HCT116 (cell line): ENCODE measurements around the gene RAB25. TPM values are rescaled to one million over a fixed set of nuclear protein-coding genes. Genes with fewer than 3 reads are reported as not detected.
"Not testable (repeated sequence)": the region's sequence is repeated elsewhere in the genome, so short reads cannot be mapped to it uniquely, and the experiment has no call there.

Experiments used
- ATAC-seq: fragments of 200-7000 bp; cut with Tn5 transposase; 2 replicates; pipeline ENCODE4 v1.9.1; 2020; ENCODE audit warnings: mild to moderate bottlenecking, moderate library complexity
- BruUV-seq: library from RNA; stranded (reverse); fragments of 400-500 nt; replicated peaks from 2 replicates; lab custom pipeline; 2021; lab: Mats Ljungman, UMichigan
- CTCF ChIA-PET: fragments of 300-600 bp; sonication (Branson Sonifier 250); formaldehyde crosslinking; loops from one replicate; lab custom pipeline; 2021; ENCODE audit warnings: antibody characterized with exemption; lab: Charles Lee
- POLR2A ChIA-PET: fragments of 300-600, 350-600 bp; sonication (Branson Sonifier 250); formaldehyde crosslinking; loops from one replicate; lab custom pipeline; 2021; ENCODE audit warnings: antibody characterized with exemption; lab: Charles Lee
- RAD21 ChIA-PET, 2 experiments: fragments of 300-600 bp; sonication (Branson Sonifier 250); formaldehyde crosslinking; loops; one replicate each; lab custom pipeline; 2023; ENCODE audit warnings: low total read pairs in 2 of 2; ENCODE audit not compliant: uncharacterized antibody in 2 of 2, unreplicated experiment in 2 of 2, low non-redundant PET in 1 of 2; lab: Charles Lee
- DNase-seq: peaks from one replicate; pipeline ENCODE4 v3.0.0-alpha.2; 2010; ENCODE audit warnings: low read depth, low spot score
- H2AFZ ChIP-seq: fragments of 200-600 bp; shearing (Covaris generic), sonication (generic); 2 replicates; pipeline ENCODE4 v1.6.1; 2017; ENCODE audit warnings: low read depth, mixed run types, mixed read lengths, antibody characterized with exemption, low read length; ENCODE audit not compliant: poor library complexity, severe bottlenecking
- H3K27ac ChIP-seq: 2 replicates; pipeline ENCODE4 v1.5.1; 2012; ENCODE audit warnings: low read depth, low read length
- H3K27me3 ChIP-seq: fragments of 200-600 bp; sonication (generic); 2 replicates; pipeline ENCODE4 v1.6.1; 2016; ENCODE audit warnings: mixed run types, low read length, mixed read lengths; ENCODE audit not compliant: insufficient read depth
- H3K36me3 ChIP-seq, 2 experiments: fragments of 200-500 bp in 1 of 2; fragments of 200-600 bp in 1 of 2; sonication (Bioruptor generic) in 1 of 2; sonication (generic) in 1 of 2; 2 replicates each; pipeline versions ENCODE4 v1.5.1 to v1.6.1; 2014 to 2016; ENCODE audit warnings: low read length in 2 of 2, inconsistent platforms in 1 of 2, mixed read lengths in 1 of 2, mixed run types in 1 of 2; ENCODE audit not compliant: insufficient read depth in 2 of 2, control insufficient read depth in 1 of 2
- H3K4me1 ChIP-seq, 2 experiments: fragments of 200-600 bp in 1 of 2; sonication (generic) in 1 of 2; 2 replicates each; pipeline versions ENCODE4 v1.5.1 to v1.6.1; 2012 to 2017; ENCODE audit warnings: low read length in 2 of 2, inconsistent platforms in 1 of 2, mild to moderate bottlenecking in 1 of 2, mixed read lengths in 1 of 2, mixed run types in 1 of 2, moderate library complexity in 1 of 2; ENCODE audit not compliant: insufficient read depth in 2 of 2, control insufficient read depth in 1 of 2
- H3K4me2 ChIP-seq: fragments of 200-600 bp; sonication (generic); 2 replicates; pipeline ENCODE4 v1.6.1; 2017; ENCODE audit warnings: mixed run types, low read length, mixed read lengths
- H3K4me3 ChIP-seq, 2 experiments: fragments of 200-600 bp in 1 of 2; sonication (generic) in 1 of 2; replicated peaks in 1 of 2; 2 replicates each; pipeline ENCODE4 v1.5.1; 2011 to 2016; ENCODE audit warnings: low read length in 2 of 2, control low read depth in 1 of 2, low read depth in 1 of 2, mild to moderate bottlenecking in 1 of 2, mixed read lengths in 1 of 2, mixed run types in 1 of 2
- H3K79me2 ChIP-seq: fragments of 200-600 bp; sonication (generic); 2 replicates; pipeline ENCODE4 v1.6.1; 2017; ENCODE audit warnings: mild to moderate bottlenecking, mixed run types, low read length, moderate library complexity, mixed read lengths; ENCODE audit not compliant: insufficient read depth
- H3K9ac ChIP-seq: fragments of 200-600 bp; sonication (generic); 2 replicates; pipeline ENCODE4 v1.6.1; 2016; ENCODE audit warnings: low read length, mixed read lengths
- H3K9me2 ChIP-seq: fragments of 200-600 bp; sonication (generic), shearing (Covaris generic); 2 replicates; pipeline ENCODE4 v1.6.1; 2017; ENCODE audit warnings: mixed run types, mild to moderate bottlenecking, moderate library complexity; ENCODE audit not compliant: insufficient read depth
- H3K9me3 ChIP-seq, 2 experiments: fragments of 200-500 bp in 1 of 2; fragments of 200-600 bp in 1 of 2; sonication (Bioruptor generic) in 1 of 2; sonication (generic) in 1 of 2; 2 replicates each; pipeline ENCODE4 v1.6.1; 2014 to 2017; ENCODE audit warnings: low read length in 2 of 2, mixed read lengths in 2 of 2, inconsistent platforms in 1 of 2, low read depth in 1 of 2, mild to moderate bottlenecking in 1 of 2, mixed run types in 1 of 2, moderate library complexity in 1 of 2; ENCODE audit not compliant: control insufficient read depth in 1 of 2, insufficient read depth in 1 of 2
- H4K20me1 ChIP-seq: fragments of 200-600 bp; sonication (generic), shearing (Covaris generic); 2 replicates; pipeline ENCODE4 v1.6.1; 2017; ENCODE audit warnings: mixed run types, mild to moderate bottlenecking, moderate library complexity; ENCODE audit not compliant: insufficient read depth
- CBX3 ChIP-seq: IDR thresholded peaks from 2 replicates; pipeline ENCODE4 v1.6.1; 2012; ENCODE audit warnings: low read depth
- CEBPB ChIP-seq: IDR thresholded peaks from 2 replicates; pipeline ENCODE4 v1.6.1; 2012; ENCODE audit warnings: low read depth
- EZH2phosphoT487 ChIP-seq: fragments of 200-600 bp; IDR thresholded peaks from 2 replicates; pipeline ENCODE4 v1.6.1; 2018; ENCODE audit warnings: antibody characterized with exemption, borderline replicate concordance
- MAX ChIP-seq: IDR thresholded peaks from 2 replicates; pipeline ENCODE4 v1.6.1; 2012
- SP1 ChIP-seq: IDR thresholded peaks from 2 replicates; pipeline ENCODE4 v1.6.1; 2012; ENCODE audit warnings: low read depth
- SRF ChIP-seq: IDR thresholded peaks from 2 replicates; pipeline ENCODE4 v1.6.1; 2012; ENCODE audit warnings: low read depth
- YY1 ChIP-seq: IDR thresholded peaks from 2 replicates; pipeline ENCODE4 v1.6.1; 2011; ENCODE audit warnings: low read length, low read depth, moderate library complexity, mild to moderate bottlenecking; ENCODE audit not compliant: insufficient replicate concordance; ENCODE audit errors: extremely low read depth
- ZNF274 ChIP-seq: fragments of 200-500 bp; sonication (Bioruptor generic); IDR thresholded peaks from 2 replicates; pipeline ENCODE4 v1.6.1; 2014; ENCODE audit warnings: mild to moderate bottlenecking, low read depth, low read length, inconsistent platforms
- intact Hi-C: fragments of 100-400 bp; cut with micrococcal nuclease; formaldehyde crosslinking; loops from 2 replicates; pipeline ENCODE4 v1.10.0; 2022
- total RNA-seq: library from RNA; stranded (reverse); gene quantifications from one replicate; pipeline ENCODE4 v1.2.1, GENCODE V29; 2021; ENCODE audit not compliant: unreplicated experiment

Gene RAB25
- total RNA-seq, 1 experiment from 2014 or later, result 142 TPM

GRCh38 chr1:156034991-156035390 lies 26.0 kb upstream of the RAB25 start:
- H3K9me3 ChIP-seq, H3K4me2 ChIP-seq, H2AFZ ChIP-seq, CTCF ChIA-PET, POLR2A ChIA-PET, H3K36me3 ChIP-seq, intact Hi-C loops, H3K27me3 ChIP-seq, ATAC-seq, H3K4me3 ChIP-seq, H3K4me1 ChIP-seq, H4K20me1 ChIP-seq, H3K9ac ChIP-seq, RAD21 ChIA-PET, BruUV-seq, H3K27ac ChIP-seq, H3K79me2 ChIP-seq, DNase-seq, H3K9me2 ChIP-seq: not testable (repeated sequence)

GRCh38 chr1:156042828-156043227 lies 18.1 kb upstream of the RAB25 start:
- BruUV-seq, result no TSS peak
- no peaks in the 10 kb centered on the region for H3K27me3 ChIP-seq
- TF ChIP-seq SRF (no peak), EZH2phosphoT487 (no peak), MAX (no peak), ZNF274 (no peak), YY1 (no peak), SP1 (no peak), CEBPB (no peak), CBX3 (no peak)
- TF ChIP-seq, all 23 proteins: peak for 0
- peaks cover 21 to 26% of the 10 kb centered on the region in 2 experiments for H3K36me3 ChIP-seq
- intact Hi-C loops, result no loop called here
- H3K4me2 ChIP-seq, result no peak overlapping the region
- no peak overlapping the region for H2AFZ ChIP-seq
- no peaks in the 10 kb centered on the region for H3K9me3 ChIP-seq
- H3K4me3 ChIP-seq, result no peak overlapping the region
- H3K9me2 ChIP-seq, result no peaks in the 10 kb centered on the region
- no peak for ATAC-seq
- POLR2A ChIA-PET, result no interaction called here
- H3K9ac ChIP-seq, result no peak overlapping the region
- H3K4me1 ChIP-seq, result peaks cover 10 to 17% of the 10 kb centered on the region in 2 experiments
- no peak for DNase-seq
- H3K27ac ChIP-seq, result no peak overlapping the region
- no peaks in the 10 kb centered on the region for H4K20me1 ChIP-seq
- RAD21 ChIA-PET, result no interaction called here
- no peaks in the 10 kb centered on the region for H3K79me2 ChIP-seq
- CTCF ChIA-PET, result no interaction called here
